GM12878 (cell line): ENCODE data around the gene MAP1S. TPM values are rescaled to one million over a fixed set of nuclear protein-coding genes. Genes with fewer than 3 reads are reported as not detected.

Experiments
- ATAC-seq: fragments of 200-7000 bp; cut with Tn5 transposase; 3 replicates; pipeline ENCODE4 v1.9.1; 2020; ENCODE audit warnings: mild to moderate bottlenecking, moderate library complexity
- BruUV-seq: library from RNA; stranded (reverse); fragments of 400-500 nt; replicated peaks from 2 replicates; lab custom pipeline; 2021; lab: Mats Ljungman, UMichigan
- CTCF ChIA-PET: fragments of 300-600 bp; sonication (Branson Sonifier 250); formaldehyde crosslinking; extraction: SDS; loops from one replicate; lab custom pipeline; 2021; ENCODE audit warnings: inconsistent platforms; lab: Yijun Ruan, JAX
- POLR2A ChIA-PET: fragments of 350-600 bp; formaldehyde crosslinking; extraction: SDS; loops from one replicate; lab custom pipeline; 2021; ENCODE audit warnings: inconsistent platforms; lab: Charles Lee
- RAD21 ChIA-PET: fragments of 300-600 bp; sonication (Branson Sonifier 250); formaldehyde crosslinking; loops from one replicate; lab custom pipeline; 2023; ENCODE audit warnings: antibody characterized with exemption; ENCODE audit not compliant: unreplicated experiment; lab: Charles Lee
- SMC1A ChIA-PET: fragments of 300-600 bp; sonication (Branson Sonifier 250); formaldehyde crosslinking; loops from one replicate; lab custom pipeline; 2023; ENCODE audit not compliant: unreplicated experiment, uncharacterized antibody; lab: Charles Lee
- DNase-seq: peaks from one replicate; pipeline ENCODE4 v3.0.0-alpha.2; 2011; ENCODE audit warnings: low read depth, low spot score
- FAIRE-seq: peaks from 3 replicates; lab custom pipeline; 2011; peaks lifted over from hg19 to GRCh38; lab: Jason Lieb, UNC
- H2AFZ ChIP-seq: 2 replicates; pipeline ENCODE4 v1.6.0; 2011; ENCODE audit warnings: low read depth, low read length, control low read depth; ENCODE audit not compliant: control insufficient read depth
- H3K27ac ChIP-seq: 2 replicates; pipeline ENCODE4 v1.5.1; 2011; ENCODE audit warnings: control low read depth; ENCODE audit not compliant: control insufficient read depth, insufficient read depth
- H3K27me3 ChIP-seq, 2 experiments: replicated peaks in 1 of 2; 2 replicates each; pipeline versions ENCODE4 v1.6.0 to v1.6.1; 2011; ENCODE audit warnings: low read length in 1 of 2; ENCODE audit not compliant: control insufficient read depth in 2 of 2, insufficient read depth in 2 of 2
- H3K36me3 ChIP-seq, 2 experiments: 2 replicates each; pipeline ENCODE4 v1.5.1; 2011; ENCODE audit warnings: low read length in 1 of 2; ENCODE audit not compliant: control insufficient read depth in 2 of 2, insufficient read depth in 2 of 2
- H3K4me1 ChIP-seq: 2 replicates; pipeline ENCODE4 v1.6.1; 2011; ENCODE audit warnings: mild to moderate bottlenecking, low read length, moderate library complexity, mixed read lengths; ENCODE audit not compliant: control insufficient read depth, insufficient read depth
- H3K4me2 ChIP-seq: 2 replicates; pipeline ENCODE4 v1.6.0; 2011; ENCODE audit warnings: control low read depth; ENCODE audit not compliant: control insufficient read depth, insufficient read depth
- H3K4me3 ChIP-seq: fragments of 200-600 bp; sonication (generic); 2 replicates; pipeline ENCODE4 v1.5.1; 2016
- H3K79me2 ChIP-seq: 2 replicates; pipeline ENCODE4 v1.6.0; 2011; ENCODE audit warnings: low read length; ENCODE audit not compliant: control insufficient read depth, insufficient read depth
- H3K9ac ChIP-seq: 2 replicates; pipeline ENCODE4 v1.8.0; 2011; ENCODE audit warnings: low read length, control low read depth, mixed read lengths; ENCODE audit not compliant: control insufficient read depth, insufficient read depth
- H3K9me3 ChIP-seq: replicated peaks from 3 replicates; pipeline ENCODE4 v1.5.1; 2011; ENCODE audit warnings: mild to moderate bottlenecking, low read length; ENCODE audit not compliant: control insufficient read depth, insufficient read depth
- H4K20me1 ChIP-seq: 2 replicates; pipeline ENCODE4 v1.6.0; 2011; ENCODE audit not compliant: control insufficient read depth, insufficient read depth
- CHD2 ChIP-seq: IDR thresholded peaks from 2 replicates; pipeline ENCODE4 v1.6.1; 2011; ENCODE audit warnings: low read depth, low read length, improper control_type of control experiment, borderline replicate concordance
- FOXK2 ChIP-seq: fragments of 450-650 bp; IDR thresholded peaks from 2 replicates; pipeline ENCODE4 v1.6.1; 2017; ENCODE audit warnings: mild to moderate bottlenecking, moderate library complexity
- GATAD2B ChIP-seq: fragments of 450-650 bp; conservative IDR thresholded peaks from 2 replicates; pipeline ENCODE4 v1.6.1; 2017; ENCODE audit warnings: low read depth, mild to moderate bottlenecking, moderate library complexity
- IKZF2 ChIP-seq, 2 experiments: fragments of 450-650 bp; IDR thresholded peaks; 2 replicates each; pipeline ENCODE4 v1.6.1; 2017; ENCODE audit warnings: mild to moderate bottlenecking in 2 of 2, moderate library complexity in 2 of 2
- NR2F1 ChIP-seq: fragments of 450-650 bp; conservative IDR thresholded peaks from 2 replicates; pipeline ENCODE4 v1.6.1; 2017; ENCODE audit warnings: mild to moderate bottlenecking
- POLR2AphosphoS2 ChIP-seq: IDR thresholded peaks from 2 replicates; pipeline ENCODE4 v1.6.1; 2011; ENCODE audit warnings: low read depth, mild to moderate bottlenecking, low read length, improper control_type of control experiment, moderate library complexity
- SMARCA5 ChIP-seq: fragments of 450-650 bp; IDR thresholded peaks from 2 replicates; pipeline ENCODE4 v1.6.1; 2017; ENCODE audit warnings: mild to moderate bottlenecking
- SPI1 ChIP-seq: IDR thresholded peaks from 2 replicates; pipeline ENCODE4 v1.6.1; 2011; ENCODE audit warnings: low read depth, mild to moderate bottlenecking, low read length, moderate library complexity, borderline replicate concordance; ENCODE audit not compliant: insufficient read depth
- YY1 ChIP-seq: IDR thresholded peaks from 2 replicates; pipeline ENCODE4 v1.6.1; 2011; ENCODE audit warnings: low read depth, mild to moderate bottlenecking, low read length
- ZNF217 ChIP-seq: fragments of 450-650 bp; IDR thresholded peaks from 2 replicates; pipeline ENCODE4 v1.6.1; 2017; ENCODE audit warnings: antibody characterized with exemption, mild to moderate bottlenecking
- WGBS: methylation state at CpG from one replicate; pipeline ENCODE4 v1.1.6; 2016; ENCODE audit warnings: low lambda C conversion rate; ENCODE audit not compliant: insufficient replicate concordance, insufficient coverage; ENCODE audit errors: missing lambda C conversion rate; 5-methylcytosine and 5-hydroxymethylcytosine counted together
- in situ Hi-C: fragments of 300-500 bp; cut with MboI; formaldehyde crosslinking; loops from 9 replicates; pipeline ENCODE4 v1.14.3; 2018; ENCODE audit warnings: mixed read lengths
- intact Hi-C: fragments of 100-400 bp; cut with micrococcal nuclease; formaldehyde crosslinking; loops from one replicate; pipeline ENCODE4 v1.14.2; 2022; ENCODE audit not compliant: unreplicated experiment
- polyA plus RNA-seq, 11 experiments: library from polyadenylated mRNA; depleted of rRNA in 4 of 11; unstranded in 6 of 11; stranded (reverse) in 5 of 11; fragments of >200 nt; fragmentation: Nextera tagmentation in 4 of 11; fragmentation: Illumina TruSeq in 1 of 11; extraction: Ambion mirVana in 4 of 11; extraction: Trizol in 1 of 11; gene quantifications; 1 replicate in 1 of 11; 2 replicates in 10 of 11; pipeline versions ENCODE4 v1.2.1 to v1.2.3, GENCODE V29; 2011 to 2016; ENCODE audit warnings: inconsistent platforms in 2 of 11, missing spikeins in 2 of 11, low read depth in 1 of 11
- total RNA-seq, 4 experiments: library from RNA; depleted of rRNA in 3 of 4; stranded (reverse); fragments of >200 nt in 3 of 4; fragmentation: Illumina TruSeq in 1 of 4; extraction: Trizol in 1 of 4; gene quantifications; 2 replicates each; pipeline versions ENCODE4 v1.2.1 to v1.2.3, GENCODE V29; 2013 to 2021

MAP1S gene
- total and polyA plus RNA-seq, 10 of the 15 experiments (the other 5 are each of a cell fraction or from before 2014, with no cell fraction given), result 2.1 to 63.9 (median 15.0) TPM

DNA sequence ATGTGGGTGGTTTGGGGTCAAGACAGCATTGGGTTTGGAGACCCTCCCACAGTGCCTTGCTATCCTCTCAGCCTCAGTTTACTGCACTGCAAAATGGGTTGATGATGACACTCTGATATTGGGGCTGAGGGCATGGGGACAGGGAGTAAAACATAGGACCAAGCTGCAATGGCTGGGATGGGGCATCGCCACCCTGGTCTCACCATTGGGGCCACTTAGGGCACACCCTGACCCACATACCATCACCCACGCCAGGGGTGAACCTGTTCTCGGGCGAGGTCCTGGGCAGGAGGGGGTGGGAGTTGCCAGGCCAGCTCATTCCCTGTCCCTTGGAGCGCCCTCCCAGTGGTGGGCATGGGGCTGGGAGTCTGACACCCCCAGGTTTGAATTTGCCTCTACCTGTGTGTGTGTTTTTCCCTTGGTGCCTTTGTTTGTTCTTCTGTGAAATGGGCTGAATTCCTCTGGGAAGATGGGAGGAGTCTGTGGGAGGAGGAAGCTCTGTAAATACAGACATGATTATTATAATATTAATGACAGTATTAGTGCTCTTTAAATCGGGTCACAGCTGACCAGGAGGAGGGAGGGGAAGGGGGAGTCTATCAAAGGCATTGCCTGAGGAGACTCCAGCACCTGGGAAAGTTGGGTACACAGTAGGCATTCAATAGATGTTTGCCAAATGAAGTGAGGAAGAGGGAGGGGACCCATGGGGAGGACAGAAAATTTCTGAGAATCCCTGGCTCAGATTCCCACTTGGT lies 29.8 kb downstream of the MAP1S start:
- ChIA-PET SMC1A (interaction anchor here (0.8 to 2.8 kb wide), 4 partner anchors 10 to 225 kb away, joined by 3 to 9 read pairs (median 4); no protein-coding TSS in a partner anchor), POLR2A (interaction anchor here (0.8 to 1.0 kb wide), 3 partner anchors 10 to 99 kb away, joined by 3 to 4 read pairs (median 3); partner anchors contain the start of gene JAK3), RAD21 (interaction anchor here (1.6 to 1.8 kb wide), 2 partner anchors 9 to 18 kb away, joined by 7 to 10 read pairs; no protein-coding TSS in a partner anchor), CTCF (interaction anchor here (1.5 kb wide), 1 partner anchor 10 kb away, joined by 4 read pairs; no protein-coding TSS in a partner anchor)
- WGBS, result 54% methylated on average over 6 of the region's 6 CpGs
- H3K9me3 ChIP-seq, result no peaks in the 10 kb centered on the region
- no peak overlapping the region; the same call in none of the 2 replicates for H3K9ac ChIP-seq
- DNase-seq (no peak), ATAC-seq (no peak), FAIRE-seq (no peak)
- intact Hi-C loops (no loop called here), in situ Hi-C loops (no loop called here)
- H3K27me3 ChIP-seq, result no peaks in the 10 kb centered on the region
- peak overlapping the region; percentile 77 for H3K4me3 ChIP-seq
- TF ChIP-seq CHD2, result no peak
- TF ChIP-seq SMARCA5, result peak; percentile 71; the same call in 1 of the 2 replicates
- TF ChIP-seq YY1, result no peak
- no peak for TF ChIP-seq POLR2AphosphoS2
- peak; percentile 77 for TF ChIP-seq ZNF217
- TF ChIP-seq IKZF2 (IDR thresholded peaks at IDR 0.05), result 0 out of 4 replicates have a peak, but pooled peaks of 1 of the 2 experiments have one; percentile 8
- no peak for TF ChIP-seq SPI1
- TF ChIP-seq NR2F1, result no peak
- TF ChIP-seq GATAD2B, result 0 out of 2 replicates have a peak, but pooled peaks have one; percentile 32
- no peak for TF ChIP-seq FOXK2
- peaks cover 35% of the 10 kb centered on the region for H3K79me2 ChIP-seq
- H3K27ac ChIP-seq, result peak overlapping the region; percentile 95; the same call in 1 of the 2 replicates
- H3K36me3 ChIP-seq, result no peaks in the 10 kb centered on the region
- no peak overlapping the region for H2AFZ ChIP-seq
- no peaks in the 10 kb centered on the region for H4K20me1 ChIP-seq
- H3K4me1 ChIP-seq, result peaks cover 33% of the 10 kb centered on the region
- BruUV-seq, result no TSS peak
- peak overlapping the region; percentile 98 for H3K4me2 ChIP-seq
